ENCODE measurements around the gene CHD6.
A peak's percentile ranks its signal among the peaks of the same experiment; 100 is the strongest.

Gene CHD6, protein sequence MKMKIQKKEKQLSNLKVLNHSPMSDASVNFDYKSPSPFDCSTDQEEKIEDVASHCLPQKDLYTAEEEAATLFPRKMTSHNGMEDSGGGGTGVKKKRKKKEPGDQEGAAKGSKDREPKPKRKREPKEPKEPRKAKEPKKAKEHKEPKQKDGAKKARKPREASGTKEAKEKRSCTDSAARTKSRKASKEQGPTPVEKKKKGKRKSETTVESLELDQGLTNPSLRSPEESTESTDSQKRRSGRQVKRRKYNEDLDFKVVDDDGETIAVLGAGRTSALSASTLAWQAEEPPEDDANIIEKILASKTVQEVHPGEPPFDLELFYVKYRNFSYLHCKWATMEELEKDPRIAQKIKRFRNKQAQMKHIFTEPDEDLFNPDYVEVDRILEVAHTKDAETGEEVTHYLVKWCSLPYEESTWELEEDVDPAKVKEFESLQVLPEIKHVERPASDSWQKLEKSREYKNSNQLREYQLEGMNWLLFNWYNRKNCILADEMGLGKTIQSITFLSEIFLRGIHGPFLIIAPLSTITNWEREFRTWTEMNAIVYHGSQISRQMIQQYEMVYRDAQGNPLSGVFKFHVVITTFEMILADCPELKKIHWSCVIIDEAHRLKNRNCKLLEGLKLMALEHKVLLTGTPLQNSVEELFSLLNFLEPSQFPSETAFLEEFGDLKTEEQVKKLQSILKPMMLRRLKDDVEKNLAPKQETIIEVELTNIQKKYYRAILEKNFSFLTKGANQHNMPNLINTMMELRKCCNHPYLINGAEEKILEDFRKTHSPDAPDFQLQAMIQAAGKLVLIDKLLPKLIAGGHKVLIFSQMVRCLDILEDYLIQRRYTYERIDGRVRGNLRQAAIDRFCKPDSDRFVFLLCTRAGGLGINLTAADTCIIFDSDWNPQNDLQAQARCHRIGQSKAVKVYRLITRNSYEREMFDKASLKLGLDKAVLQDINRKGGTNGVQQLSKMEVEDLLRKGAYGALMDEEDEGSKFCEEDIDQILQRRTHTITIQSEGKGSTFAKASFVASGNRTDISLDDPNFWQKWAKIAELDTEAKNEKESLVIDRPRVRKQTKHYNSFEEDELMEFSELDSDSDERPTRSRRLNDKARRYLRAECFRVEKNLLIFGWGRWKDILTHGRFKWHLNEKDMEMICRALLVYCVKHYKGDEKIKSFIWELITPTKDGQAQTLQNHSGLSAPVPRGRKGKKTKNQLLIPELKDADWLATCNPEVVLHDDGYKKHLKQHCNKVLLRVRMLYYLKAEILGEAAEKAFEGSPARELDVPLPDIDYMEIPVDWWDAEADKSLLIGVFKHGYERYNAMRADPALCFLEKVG (N-terminal part only)

DNA sequence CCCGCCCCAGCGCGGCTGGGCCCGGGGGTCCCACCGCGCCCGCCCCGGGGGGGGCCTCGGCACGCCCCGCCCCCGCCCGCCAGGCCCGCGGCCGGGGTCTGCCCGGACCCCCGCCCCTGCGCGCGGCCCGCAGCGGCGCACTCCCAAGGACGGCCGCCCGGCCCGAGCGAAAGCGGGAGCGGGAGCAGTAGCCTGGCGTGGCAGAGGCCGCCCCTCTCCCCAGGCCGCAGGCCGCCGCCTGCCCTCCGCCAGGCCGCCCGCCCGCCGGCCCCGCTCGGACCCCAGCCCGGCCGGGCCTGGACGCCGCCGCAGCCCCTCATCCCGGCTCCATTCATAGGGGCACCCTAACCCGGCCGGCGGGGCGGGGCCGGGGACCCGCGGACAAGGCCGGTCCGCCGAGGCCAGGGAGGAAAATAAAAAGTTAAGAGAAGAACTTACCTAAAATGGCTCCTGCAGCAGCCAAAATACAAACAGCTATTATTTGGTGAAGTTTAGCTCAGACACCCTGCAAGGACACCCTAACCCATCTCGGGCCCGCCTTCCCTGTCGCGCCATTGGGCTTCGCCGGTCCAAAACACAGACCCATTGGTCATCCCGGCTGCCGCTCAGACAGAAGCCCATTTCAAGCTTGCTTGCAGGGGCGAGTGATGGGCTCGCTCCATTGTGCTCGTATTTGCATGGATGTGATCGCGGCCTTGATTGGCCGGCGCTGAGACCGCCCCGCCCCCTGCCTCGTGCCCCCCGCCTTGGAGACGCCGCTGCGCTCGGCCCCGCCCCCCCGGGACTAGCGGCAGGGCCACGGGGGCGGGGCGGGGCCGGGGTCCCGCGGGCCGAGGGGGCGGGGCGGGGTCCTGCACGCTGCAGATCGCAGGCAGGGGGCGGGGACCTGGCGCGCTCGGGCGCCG is at the start of gene CHD6:
CHD6 (minus strand) TSS at position 476 of the 905 bp plus-strand sequence. CDS start 67,040 bp downstream, outside the sequence.
- peak within 1 kb of the TSS; percentile 92 for H3K27ac ChIP-seq
- CTCF ChIA-PET = no interaction called here
- DNase-seq (ENCODE audit: low spot score) = peak; percentile 100
- POLR2A ChIA-PET (ENCODE audit: low non-redundant PET) = interaction anchor here (0.8 to 1.1 kb wide), 2 partner anchors 75 to 1839 kb away, joined by 3 to 4 read pairs; no protein-coding TSS in a partner anchor
- TF ChIP-seq, protein P1, sequence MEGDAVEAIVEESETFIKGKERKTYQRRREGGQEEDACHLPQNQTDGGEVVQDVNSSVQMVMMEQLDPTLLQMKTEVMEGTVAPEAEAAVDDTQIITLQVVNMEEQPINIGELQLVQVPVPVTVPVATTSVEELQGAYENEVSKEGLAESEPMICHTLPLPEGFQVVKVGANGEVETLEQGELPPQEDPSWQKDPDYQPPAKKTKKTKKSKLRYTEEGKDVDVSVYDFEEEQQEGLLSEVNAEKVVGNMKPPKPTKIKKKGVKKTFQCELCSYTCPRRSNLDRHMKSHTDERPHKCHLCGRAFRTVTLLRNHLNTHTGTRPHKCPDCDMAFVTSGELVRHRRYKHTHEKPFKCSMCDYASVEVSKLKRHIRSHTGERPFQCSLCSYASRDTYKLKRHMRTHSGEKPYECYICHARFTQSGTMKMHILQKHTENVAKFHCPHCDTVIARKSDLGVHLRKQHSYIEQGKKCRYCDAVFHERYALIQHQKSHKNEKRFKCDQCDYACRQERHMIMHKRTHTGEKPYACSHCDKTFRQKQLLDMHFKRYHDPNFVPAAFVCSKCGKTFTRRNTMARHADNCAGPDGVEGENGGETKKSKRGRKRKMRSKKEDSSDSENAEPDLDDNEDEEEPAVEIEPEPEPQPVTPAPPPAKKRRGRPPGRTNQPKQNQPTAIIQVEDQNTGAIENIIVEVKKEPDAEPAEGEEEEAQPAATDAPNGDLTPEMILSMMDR (conservative IDR thresholded peaks at IDR 0.05; ENCODE audit: low read depth) = no peak

DNA sequence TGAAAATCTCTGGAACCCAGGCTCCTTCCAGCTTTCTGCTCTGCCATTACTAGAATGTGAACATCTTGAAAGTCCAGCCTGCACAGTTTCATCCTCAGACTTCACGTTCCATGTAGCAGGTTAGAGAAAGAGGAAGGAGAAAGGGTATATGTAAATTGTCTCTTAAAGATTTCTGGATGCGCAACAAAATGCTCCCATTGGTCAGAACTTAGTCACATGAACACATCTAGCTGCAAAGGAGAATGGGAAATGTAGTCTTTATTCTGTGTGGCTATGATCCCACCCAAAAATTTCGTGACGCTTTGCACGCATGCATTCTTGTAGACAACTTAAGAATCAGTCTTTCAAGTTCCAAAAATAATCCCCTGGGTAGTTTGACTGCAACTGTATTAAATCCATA is 46.4 kb upstream of the CHD6 start:
- H3K27ac ChIP-seq = no peak overlapping the region
- ChIA-PET CTCF (interaction anchor here (0.6 to 1.4 kb wide), 5 partner anchors 9 to 66 kb away, joined by 3 to 4 read pairs (median 3); no protein-coding TSS in a partner anchor), POLR2A (ENCODE audit: low non-redundant PET) (no interaction called here)
- peak; percentile 41 for DNase-seq (ENCODE audit: low spot score)
- TF ChIP-seq, protein P1 (conservative IDR thresholded peaks at IDR 0.05; ENCODE audit: low read depth) = no peak

DNA sequence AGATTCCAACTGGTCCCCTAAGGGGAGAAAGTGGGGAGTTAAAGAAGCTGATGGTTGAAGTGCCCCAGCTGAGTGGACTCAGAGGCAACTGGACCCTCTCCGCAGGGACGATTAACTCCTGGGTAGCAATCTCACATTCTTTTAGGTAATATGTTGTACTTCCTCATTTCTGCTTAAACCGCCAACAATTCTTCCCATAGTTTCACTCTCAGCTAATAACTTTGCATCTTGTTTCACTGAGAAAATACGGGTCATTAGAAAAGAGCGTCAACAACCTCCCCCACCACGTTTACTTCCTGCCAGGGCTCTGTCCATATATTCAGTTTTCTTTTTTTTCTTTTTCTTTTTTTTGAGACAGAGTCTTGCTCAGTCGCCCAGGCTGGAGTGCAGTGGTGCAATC is 39.5 kb upstream of the CHD6 start:
- POLR2A ChIA-PET (ENCODE audit: low non-redundant PET) = no interaction called here
- TF ChIP-seq, protein P1 (conservative IDR thresholded peaks at IDR 0.05; ENCODE audit: low read depth) = no peak
- CTCF ChIA-PET = interaction anchor here (0.6 to 0.7 kb wide), 3 partner anchors 124 to 317 kb away, joined by 3 to 4 read pairs (median 3); no protein-coding TSS in a partner anchor
- DNase-seq (ENCODE audit: low spot score) = no peak
- H3K27ac ChIP-seq = no peak overlapping the region

DNA sequence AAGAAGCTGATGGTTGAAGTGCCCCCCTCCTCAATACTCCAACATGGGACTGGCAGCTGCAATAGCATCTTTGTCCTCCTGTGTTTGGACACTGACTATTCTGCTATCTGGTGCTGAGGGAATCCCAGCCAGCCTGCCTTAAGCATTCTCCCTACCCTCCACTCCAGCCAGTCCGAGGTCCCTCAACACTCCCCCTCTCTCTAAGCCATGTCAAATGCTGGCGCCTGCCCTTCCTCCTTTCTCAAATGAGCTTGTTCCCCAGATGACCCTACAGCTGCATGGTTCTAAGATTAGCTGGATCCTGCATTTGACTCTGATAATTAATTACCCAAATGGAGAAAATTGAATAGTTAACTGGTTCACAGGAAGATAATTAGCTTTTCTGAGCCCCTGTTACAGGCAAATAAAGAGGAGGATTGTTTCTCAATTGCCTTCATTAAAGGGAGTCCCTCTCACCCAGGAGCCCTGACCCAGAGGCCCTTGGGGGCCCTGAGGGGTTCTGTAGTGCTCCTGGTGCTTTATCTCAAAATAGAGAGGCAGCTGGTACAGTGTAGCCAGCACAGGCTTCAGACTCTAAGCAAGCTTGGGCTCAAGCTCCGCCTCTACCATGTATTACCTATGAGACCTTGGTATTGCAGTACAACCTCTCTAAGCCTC is 37.9 kb upstream of the CHD6 start:
- POLR2A ChIA-PET (ENCODE audit: low non-redundant PET) = no interaction called here
- H3K27ac ChIP-seq = no peak overlapping the region
- CTCF ChIA-PET = interaction anchor here (0.5 to 0.6 kb wide), 2 partner anchors 24 to 77 kb away, joined by 3 to 5 read pairs; no protein-coding TSS in a partner anchor
- DNase-seq (ENCODE audit: low spot score) = no peak
- TF ChIP-seq, protein P1 (conservative IDR thresholded peaks at IDR 0.05; ENCODE audit: low read depth) = no peak

DNA sequence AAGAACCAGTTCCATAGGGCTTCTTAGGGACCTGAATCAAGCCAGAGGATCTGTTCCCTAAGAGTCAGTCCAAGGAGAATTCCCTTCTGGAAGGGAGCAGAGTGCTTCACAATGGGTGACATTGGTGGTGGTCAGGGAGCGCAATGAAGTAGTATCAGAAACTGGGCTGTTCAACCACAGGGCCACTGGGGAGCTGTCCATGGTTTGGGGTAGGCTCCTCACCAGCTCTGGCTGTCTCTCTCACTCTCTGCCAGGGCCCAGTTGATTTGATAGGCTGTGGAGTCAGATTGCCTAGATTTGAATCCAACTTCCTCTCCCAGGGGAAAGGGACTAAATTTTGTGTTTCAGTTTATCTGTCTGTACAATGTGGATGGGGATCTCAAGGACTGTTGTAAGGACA is 36.7 kb upstream of the CHD6 start:
- peak; percentile 53 for DNase-seq (ENCODE audit: low spot score)
- H3K27ac ChIP-seq = no peak overlapping the region
- POLR2A ChIA-PET (ENCODE audit: low non-redundant PET) = no interaction called here
- CTCF ChIA-PET = no interaction called here
- TF ChIP-seq, protein P1 (conservative IDR thresholded peaks at IDR 0.05; ENCODE audit: low read depth) = no peak
